Endothelial cell of hepatic sinusoid (primary cell): ENCODE measurements around the gene CHMP3.
"Not testable (repeated sequence)": the region's sequence is repeated elsewhere in the genome, so short reads cannot be mapped to it uniquely, and the experiment has no call there.

ENCODE experiments used
- in situ Hi-C: cut with HindIII; loops from 2 replicates; pipeline ENCODE4 v1.10.0; 2017; ENCODE audit warnings: low sequenced_read_pairs

The CHMP3 gene

GRCh38 chr2:86549963-86550725, 13.1 kb downstream of the CHMP3 start:
- in situ Hi-C loops = not testable (repeated sequence)

GRCh38 chr2:86549440-86549839, 13.8 kb downstream of the CHMP3 start:
- in situ Hi-C loops = not testable (repeated sequence)

GRCh38 chr2:86548913-86549396, 14.3 kb downstream of the CHMP3 start:
- in situ Hi-C loops = not testable (repeated sequence)

- in situ Hi-C loops = not testable (repeated sequence)
These were observed 14.9 kb downstream of the CHMP3 start for GRCh38 chr2:86548165-86548912.

- in situ Hi-C loops = not testable (repeated sequence)
These were observed 17.8 kb downstream of the CHMP3 start for GRCh38 chr2:86545296-86545924.

- in situ Hi-C loops = not testable (repeated sequence)
These were observed 18.8 kb downstream of the CHMP3 start for GRCh38 chr2:86544278-86545099.

- in situ Hi-C loops = no loop called here
These were observed 19.4 kb downstream of the CHMP3 start for GRCh38 chr2:86543793-86544192.

GRCh38 chr2:86543335-86543734, 19.9 kb downstream of the CHMP3 start:
- in situ Hi-C loops = no loop called here

GRCh38 chr2:86542814-86543213, 20.4 kb downstream of the CHMP3 start:
- in situ Hi-C loops = no loop called here

- in situ Hi-C loops = no loop called here
These were observed 21.9 kb downstream of the CHMP3 start for GRCh38 chr2:86541334-86541733.

- in situ Hi-C loops = no loop called here
These were observed 29.7 kb downstream of the CHMP3 start for GRCh38 chr2:86533589-86533988.

- in situ Hi-C loops = loop anchor here (5.0 to 10.0 kb wide), 2 partner anchors 33 to 109 kb away; no protein-coding TSS in a partner anchor
These were observed 37.6 kb downstream of the CHMP3 start for GRCh38 chr2:86525421-86526340.

- in situ Hi-C loops = loop anchor here (10.0 kb wide), 1 partner anchor 111 kb away; no protein-coding TSS in a partner anchor
These were observed 39.8 kb downstream of the CHMP3 start for GRCh38 chr2:86523491-86523890.

- in situ Hi-C loops = loop anchor here (10.0 kb wide), 1 partner anchor 112 kb away; no protein-coding TSS in a partner anchor
These were observed 40.5 kb downstream of the CHMP3 start for GRCh38 chr2:86522711-86523110.

GRCh38 chr2:86521922-86522321, 41.3 kb downstream of the CHMP3 start:
- in situ Hi-C loops = loop anchor here (10.0 kb wide), 1 partner anchor 113 kb away; no protein-coding TSS in a partner anchor

GRCh38 chr2:86520153-86520552, 43.1 kb downstream of the CHMP3 start:
- in situ Hi-C loops = loop anchor here (10.0 kb wide), 1 partner anchor 115 kb away; no protein-coding TSS in a partner anchor

- in situ Hi-C loops = no loop called here
These were observed 43.9 kb downstream of the CHMP3 start for GRCh38 chr2:86519349-86519748.

- in situ Hi-C loops = no loop called here
These were observed 44.8 kb downstream of the CHMP3 start for GRCh38 chr2:86518481-86518880.

GRCh38 chr2:86513948-86514660, 49.1 kb downstream of the CHMP3 start:
- in situ Hi-C loops = no loop called here
